ENCODE data around the gene SUN3. TPM values are rescaled to one million over a fixed set of nuclear protein-coding genes. Genes with fewer than 3 reads are reported as not detected.
"Not testable (repeated sequence)": the region's sequence is repeated elsewhere in the genome, so short reads cannot be mapped to it uniquely, and the experiment has no call there.

The SUN3 gene
- total and polyA plus RNA-seq, 5 donors from 2014 or later = not detected

- H3K27ac ChIP-seq (ENCODE audit: insufficient read depth, low read length, poor library complexity, severe bottlenecking); DNase-seq; H3K9me3 Mint-ChIP-seq; ATAC-seq (ENCODE audit: low read depth in 2 of 2); H3K9me3 ChIP-seq (ENCODE audit: control insufficient read depth in 2 of 2, low read length in 2 of 2); H3K4me3 ChIP-seq (ENCODE audit: low read depth, low read length); H3K36me3 Mint-ChIP-seq; H3K36me3 ChIP-seq (ENCODE audit: control insufficient read depth, insufficient read depth, low read length); H3K27me3 ChIP-seq (ENCODE audit: control insufficient read depth, insufficient read depth, low read length): not testable (repeated sequence)
- peak overlapping the region in 1 of 4 donors; percentile 47 for H3K4me3 Mint-ChIP-seq
- H3K4me1 ChIP-seq (ENCODE audit: control insufficient read depth, insufficient read depth, low read length, poor library complexity, severe bottlenecking) = peaks cover 13% of the 10 kb centered on the region
- peaks cover 12% of the 10 kb centered on the region for H3K27me3 Mint-ChIP-seq
- H3K27ac Mint-ChIP-seq = peak overlapping the region in 1 of 3 donors; percentile 21
- peaks cover 9 to 21% (median 17%) of the 10 kb centered on the region in 4 donors for H3K4me1 Mint-ChIP-seq
Observed at GRCh38 chr7:47989607-47990400, 39.1 kb downstream of the SUN3 start.

DNA sequence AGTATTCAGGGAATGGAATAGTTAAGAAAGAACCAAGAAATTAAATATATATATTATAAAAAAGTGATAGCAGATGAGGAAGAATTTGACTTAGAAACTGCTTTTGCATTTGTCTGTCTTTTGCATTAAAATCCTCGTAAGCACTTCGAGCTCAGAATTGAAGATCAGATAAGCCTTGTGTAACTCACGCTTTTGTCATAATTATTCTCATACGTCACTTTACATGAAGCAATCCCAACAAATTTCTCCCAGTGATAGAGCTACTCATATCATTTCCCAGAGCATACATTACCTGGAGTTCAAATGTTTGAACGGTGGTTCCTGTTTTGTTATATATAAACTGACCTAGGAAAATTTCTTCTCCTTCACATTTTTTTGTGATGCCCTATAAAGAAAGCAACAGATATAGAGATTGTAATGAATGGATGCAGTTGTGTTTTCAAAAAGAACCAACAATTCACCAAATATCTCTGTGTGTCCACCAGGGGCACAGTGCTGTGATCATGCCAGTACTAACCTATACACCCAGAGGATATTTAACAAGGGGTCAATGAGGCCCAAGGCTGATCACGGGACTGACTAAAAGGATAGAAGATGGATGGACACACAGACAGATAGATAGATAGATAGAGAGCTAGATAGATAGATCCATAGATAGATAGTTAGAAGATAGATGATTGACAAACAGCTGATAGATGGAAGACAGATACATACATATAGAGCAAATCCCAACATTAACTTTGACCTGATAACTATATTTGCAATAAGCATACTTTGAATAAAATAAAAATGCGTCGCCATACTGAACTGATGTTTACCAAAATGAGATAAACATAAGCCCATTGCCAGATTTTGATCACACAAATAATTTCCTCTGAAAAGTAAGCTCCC is 40.2 kb downstream of the SUN3 start:
- no peak for ATAC-seq (ENCODE audit: low read depth in 2 of 2)
- Mint-ChIP-seq H3K36me3 (no peaks in the 10 kb centered on the region), H3K4me3 (peak overlapping the region in 1 of 4 donors; percentile 66), H3K4me1 (peaks cover 8 to 21% (median 17%) of the 10 kb centered on the region in 4 donors), H3K27ac (no peak overlapping the region), H3K9me3 (peaks cover 0 to 1% (median 0%) of the 10 kb centered on the region in 7 donors), H3K27me3 (peaks cover 16% of the 10 kb centered on the region)
- DNase-seq = no peak
- H3K9me3 ChIP-seq (ENCODE audit: control insufficient read depth in 2 of 2, low read length in 2 of 2) = no peaks in the 10 kb centered on the region
- no peak overlapping the region for H3K4me3 ChIP-seq (ENCODE audit: low read depth, low read length)
- peaks cover 13% of the 10 kb centered on the region for H3K4me1 ChIP-seq (ENCODE audit: control insufficient read depth, insufficient read depth, low read length, poor library complexity, severe bottlenecking)
- H3K27ac ChIP-seq (ENCODE audit: insufficient read depth, low read length, poor library complexity, severe bottlenecking) = no peak overlapping the region
- H3K27me3 ChIP-seq (ENCODE audit: control insufficient read depth, insufficient read depth, low read length) = peaks cover 2% of the 10 kb centered on the region
- no peaks in the 10 kb centered on the region for H3K36me3 ChIP-seq (ENCODE audit: control insufficient read depth, insufficient read depth, low read length)

- Mint-ChIP-seq H3K36me3 (peaks cover 12% of the 10 kb centered on the region), H3K27ac (no peak overlapping the region), H3K4me1 (peaks cover 0 to 20% (median 13%) of the 10 kb centered on the region in 4 donors), H3K27me3 (peaks cover 11% of the 10 kb centered on the region), H3K9me3 (peaks cover 0 to 2% (median 0%) of the 10 kb centered on the region in 7 donors), H3K4me3 (peak overlapping the region in 1 of 4 donors; percentile 7)
- Histone ChIP-seq H3K4me3 (ENCODE audit: low read depth, low read length) (no peak overlapping the region), H3K9me3 (ENCODE audit: control insufficient read depth in 2 of 2, low read length in 2 of 2) (no peaks in the 10 kb centered on the region), H3K36me3 (ENCODE audit: control insufficient read depth, insufficient read depth, low read length) (peaks cover 3% of the 10 kb centered on the region), H3K4me1 (ENCODE audit: control insufficient read depth, insufficient read depth, low read length, poor library complexity, severe bottlenecking) (peaks cover 11% of the 10 kb centered on the region), H3K27me3 (ENCODE audit: control insufficient read depth, insufficient read depth, low read length) (no peaks in the 10 kb centered on the region), H3K27ac (ENCODE audit: insufficient read depth, low read length, poor library complexity, severe bottlenecking) (no peak overlapping the region)
- DNase-seq (no peak), ATAC-seq (ENCODE audit: low read depth in 2 of 2) (no peak)
Observed at GRCh38 chr7:47982610-47983009, 46.3 kb downstream of the SUN3 start.

GRCh38 chr7:47980648-47981047 is 48.3 kb downstream of the SUN3 start:
- not testable (repeated sequence) for DNase-seq; H3K27ac Mint-ChIP-seq; H3K27ac ChIP-seq (ENCODE audit: insufficient read depth, low read length, poor library complexity, severe bottlenecking); H3K4me3 ChIP-seq (ENCODE audit: low read depth, low read length); H3K9me3 ChIP-seq (ENCODE audit: control insufficient read depth in 2 of 2, low read length in 2 of 2); H3K9me3 Mint-ChIP-seq; ATAC-seq (ENCODE audit: low read depth in 2 of 2); H3K27me3 Mint-ChIP-seq; H3K27me3 ChIP-seq (ENCODE audit: control insufficient read depth, insufficient read depth, low read length)
- peaks cover 22% of the 10 kb centered on the region for H3K36me3 ChIP-seq (ENCODE audit: control insufficient read depth, insufficient read depth, low read length)
- peaks cover 0 to 28% (median 14%) of the 10 kb centered on the region in 4 donors for H3K4me1 Mint-ChIP-seq
- peaks cover 22% of the 10 kb centered on the region for H3K36me3 Mint-ChIP-seq
- peaks cover 13% of the 10 kb centered on the region for H3K4me1 ChIP-seq (ENCODE audit: control insufficient read depth, insufficient read depth, low read length, poor library complexity, severe bottlenecking)
- H3K4me3 Mint-ChIP-seq = peak overlapping the region in 1 of 4 donors; percentile 30

- ATAC-seq (ENCODE audit: low read depth in 2 of 2) = no peak
- Histone ChIP-seq H3K4me3 (ENCODE audit: low read depth, low read length) (peak overlapping the region; percentile 56), H3K27me3 (ENCODE audit: control insufficient read depth, insufficient read depth, low read length) (no peaks in the 10 kb centered on the region), H3K9me3 (ENCODE audit: control insufficient read depth in 2 of 2, low read length in 2 of 2) (no peaks in the 10 kb centered on the region), H3K27ac (ENCODE audit: insufficient read depth, low read length, poor library complexity, severe bottlenecking) (peak overlapping the region; percentile 89), H3K4me1 (ENCODE audit: control insufficient read depth, insufficient read depth, low read length, poor library complexity, severe bottlenecking) (peaks cover 14% of the 10 kb centered on the region), H3K36me3 (ENCODE audit: control insufficient read depth, insufficient read depth, low read length) (peaks cover 27% of the 10 kb centered on the region)
- Mint-ChIP-seq H3K4me3 (peak overlapping the region; percentile 88 to 99 (median 96)), H3K27me3 (peaks cover 4% of the 10 kb centered on the region), H3K9me3 (peaks cover 0 to 2% (median 0%) of the 10 kb centered on the region in 7 donors), H3K4me1 (peaks cover 0 to 28% (median 14%) of the 10 kb centered on the region in 4 donors), H3K27ac (peak overlapping the region; percentile 97 to 100 (median 100)), H3K36me3 (peaks cover 24% of the 10 kb centered on the region)
- DNase-seq = no peak
Observed at GRCh38 chr7:47979832-47980181, 49.1 kb downstream of the SUN3 start.

GRCh38 chr7:47979145-47979831 is 49.6 kb downstream of the SUN3 start, which contains the start of gene HUS1:
Gene HUS1 (minus strand): TSS chr7:47979615. CDS start chr7:47979519, 96 bp downstream.
- H3K27ac ChIP-seq (ENCODE audit: insufficient read depth, low read length, poor library complexity, severe bottlenecking) = peak within 1 kb of the TSS; percentile 89
- peaks cover 33% of the 10 kb centered on the region for H3K36me3 ChIP-seq (ENCODE audit: control insufficient read depth, insufficient read depth, low read length)
- no peaks in the 10 kb centered on the region for H3K9me3 ChIP-seq (ENCODE audit: control insufficient read depth in 2 of 2, low read length in 2 of 2)
- H3K4me3 ChIP-seq (ENCODE audit: low read depth, low read length) = peak within 1 kb of the TSS; percentile 95
- H3K4me1 ChIP-seq (ENCODE audit: control insufficient read depth, insufficient read depth, low read length, poor library complexity, severe bottlenecking) = peaks cover 14% of the 10 kb centered on the region
- Mint-ChIP-seq H3K4me1 (peaks cover 0 to 31% (median 17%) of the 10 kb centered on the region in 4 donors), H3K27me3 (peaks cover 2% of the 10 kb centered on the region), H3K36me3 (peaks cover 29% of the 10 kb centered on the region), H3K27ac (peak within 1 kb of the TSS; percentile 97 to 100 (median 100)), H3K9me3 (peaks cover 0 to 2% (median 0%) of the 10 kb centered on the region in 7 donors), H3K4me3 (peak within 1 kb of the TSS; percentile 88 to 99 (median 96))
- ATAC-seq (ENCODE audit: low read depth in 2 of 2) (peak; percentile 98 to 99), DNase-seq (peak; percentile 89 to 97 (median 91))
- no peaks in the 10 kb centered on the region for H3K27me3 ChIP-seq (ENCODE audit: control insufficient read depth, insufficient read depth, low read length)

DNA sequence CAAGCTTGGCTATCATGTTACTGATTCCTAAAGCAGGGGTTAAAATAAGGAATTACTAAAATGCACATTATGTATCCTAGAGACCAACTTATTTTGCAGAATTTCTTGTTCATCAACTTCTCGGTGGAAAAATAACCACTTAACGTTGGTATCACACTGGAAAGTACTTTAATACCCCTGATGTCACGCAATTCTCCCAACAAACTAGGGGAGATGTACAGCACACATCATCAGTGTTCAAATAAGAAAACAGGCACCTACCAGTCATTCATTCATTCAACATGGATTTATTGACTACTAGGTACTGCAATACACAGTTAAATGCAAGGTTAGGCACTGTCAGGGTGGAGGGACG is 50.1 kb downstream of the SUN3 start:
- Histone ChIP-seq H3K36me3 (ENCODE audit: control insufficient read depth, insufficient read depth, low read length) (peaks cover 38% of the 10 kb centered on the region), H3K4me1 (ENCODE audit: control insufficient read depth, insufficient read depth, low read length, poor library complexity, severe bottlenecking) (peaks cover 14% of the 10 kb centered on the region), H3K27me3 (ENCODE audit: control insufficient read depth, insufficient read depth, low read length) (no peaks in the 10 kb centered on the region), H3K4me3 (ENCODE audit: low read depth, low read length) (peak overlapping the region; percentile 95), H3K27ac (ENCODE audit: insufficient read depth, low read length, poor library complexity, severe bottlenecking) (peak overlapping the region; percentile 89), H3K9me3 (ENCODE audit: control insufficient read depth in 2 of 2, low read length in 2 of 2) (no peaks in the 10 kb centered on the region)
- DNase-seq = peak in 1 of 3 donors; percentile 7
- H3K27me3 Mint-ChIP-seq = no peaks in the 10 kb centered on the region
- H3K9me3 Mint-ChIP-seq = peaks cover 0 to 2% (median 0%) of the 10 kb centered on the region in 7 donors
- peak overlapping the region; percentile 97 to 100 (median 100) for H3K27ac Mint-ChIP-seq
- H3K4me1 Mint-ChIP-seq = peaks cover 0 to 36% (median 20%) of the 10 kb centered on the region in 4 donors
- peak overlapping the region; percentile 88 to 99 (median 96) for H3K4me3 Mint-ChIP-seq
- peaks cover 32% of the 10 kb centered on the region for H3K36me3 Mint-ChIP-seq
- ATAC-seq (ENCODE audit: low read depth in 2 of 2) = peak in 1 of 2 donors; percentile 2
